ENCODE results near the gene PRPF39.
"Not testable (repeated sequence)": the region's sequence is repeated elsewhere in the genome, so short reads cannot be mapped to it uniquely, and the experiment has no call there.

GRCh38 chr14:45142083-45142482 is 58.2 kb downstream of the PRPF39 start:
- not testable (repeated sequence) for TF ChIP-seq POLR2AphosphoS2 (conservative IDR thresholded peaks at IDR 0.05; ENCODE audit: low read length); RNF2 (IDR thresholded peaks at IDR 0.05; ENCODE audit: borderline replicate concordance, low read depth); SMC3 (IDR thresholded peaks at IDR 0.05); POLR2A (IDR thresholded peaks at IDR 0.05; ENCODE audit: low read length); REST (IDR thresholded peaks at IDR 0.05); CTCF (IDR thresholded peaks at IDR 0.05); RCOR1 (IDR thresholded peaks at IDR 0.05; ENCODE audit: low read depth, low read length); BCL3 (IDR thresholded peaks at IDR 0.05)
